HG03025 (cell line): ENCODE data around the gene CTAG1B.
"Not testable (repeated sequence)": the region's sequence is repeated elsewhere in the genome, so short reads cannot be mapped to it uniquely, and the experiment has no call there.

ENCODE experiments used
- ATAC-seq: cut with Tn5 transposase; IDR thresholded peaks from one replicate; pipeline ENCODE4 v1.9.1; 2021; ENCODE audit warnings: mild to moderate bottlenecking, moderate library complexity; ENCODE audit not compliant: unreplicated experiment, low FRiP score

Gene CTAG1B

GRCh38 chrX:154630949-154631348, 11.9 kb upstream of the CTAG1B start:
- ATAC-seq: not testable (repeated sequence)

- not testable (repeated sequence) for ATAC-seq
Observed at GRCh38 chrX:154628960-154629359, 9.9 kb upstream of the CTAG1B start.

GRCh38 chrX:154620767-154621414, 1.8 kb upstream of the CTAG1B start:
- ATAC-seq: not testable (repeated sequence)

GRCh38 chrX:154613586-154613985, 5.5 kb downstream of the CTAG1B start:
- ATAC-seq: not testable (repeated sequence)

DNA sequence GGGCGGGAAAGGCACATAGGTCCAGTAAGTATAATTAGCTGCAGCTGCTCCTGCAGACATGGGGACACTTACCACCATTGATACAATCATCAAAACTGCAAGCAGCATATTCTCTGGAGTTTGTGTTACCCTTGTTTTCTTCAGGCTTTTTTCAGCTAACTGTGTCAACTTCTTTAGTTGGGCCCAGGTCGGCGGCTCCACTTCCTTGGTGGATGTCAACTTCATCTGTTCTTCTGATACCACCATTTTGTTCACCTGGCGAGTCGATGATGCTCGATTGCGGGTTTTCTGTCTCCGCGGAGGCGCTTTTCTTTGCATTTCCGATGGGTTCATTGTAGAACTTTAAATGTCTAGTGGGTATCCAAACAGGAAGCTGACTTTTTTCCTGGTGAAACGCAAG, 7.9 kb downstream of the CTAG1B start:
- not testable (repeated sequence) for ATAC-seq

DNA sequence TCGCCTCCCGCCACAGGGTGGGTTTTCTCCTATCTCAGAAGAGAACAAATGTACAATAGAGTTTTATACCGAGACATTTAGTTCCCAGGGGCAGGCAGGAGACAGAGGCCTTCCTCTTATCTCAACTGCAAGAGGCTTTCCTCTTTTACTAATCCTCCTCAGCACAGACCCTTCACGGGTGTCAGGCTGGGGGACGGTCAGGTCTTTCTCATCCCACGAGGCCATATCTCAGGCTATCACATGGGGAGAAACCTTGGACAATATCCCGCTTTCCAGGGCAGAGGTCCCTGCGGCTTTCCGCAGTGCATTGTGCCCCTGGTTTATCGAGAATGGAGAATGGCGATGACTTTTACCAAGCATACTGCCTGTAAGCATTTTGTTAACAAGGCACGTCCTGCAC, 10.3 kb downstream of the CTAG1B start:
- not testable (repeated sequence) for ATAC-seq

DNA sequence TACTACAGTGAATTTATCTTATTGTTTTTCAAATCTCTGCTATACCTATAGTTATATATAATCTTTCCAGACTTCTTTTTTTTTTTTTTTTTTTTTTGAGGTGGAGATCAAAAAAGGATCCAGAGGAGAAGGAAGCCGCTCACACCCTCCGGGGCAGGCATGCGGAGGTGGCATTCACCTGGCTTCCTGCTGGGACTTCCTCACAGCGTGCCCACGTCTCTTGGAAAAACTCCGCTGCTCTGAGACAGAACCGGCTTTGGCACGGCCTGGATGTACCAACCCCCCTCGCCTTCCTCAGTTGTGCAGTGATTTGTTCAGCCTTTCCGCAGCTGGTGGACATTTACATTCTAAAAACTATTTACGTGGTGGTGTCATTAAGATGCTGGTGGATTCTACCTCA, 11.1 kb downstream of the CTAG1B start:
- ATAC-seq: not testable (repeated sequence)

DNA sequence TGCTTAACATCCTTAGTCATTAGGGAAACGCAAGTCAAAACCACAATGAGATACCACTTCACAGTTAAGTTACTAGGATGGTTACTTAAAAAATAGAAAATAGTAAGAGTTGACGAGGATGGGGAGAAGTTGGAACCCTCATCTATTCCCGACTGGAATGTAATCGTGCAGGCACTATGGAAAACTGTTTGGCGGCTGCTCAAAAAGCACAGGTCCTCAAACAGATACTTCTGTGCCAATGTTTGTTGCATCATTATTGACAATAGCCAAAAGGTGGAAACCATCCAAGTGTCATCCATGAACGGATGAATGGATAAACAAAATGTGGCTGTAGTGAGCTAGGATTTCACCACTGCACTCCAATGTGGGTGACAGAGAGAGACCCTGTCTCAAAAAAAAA, 11.7 kb downstream of the CTAG1B start:
- ATAC-seq: no peak

DNA sequence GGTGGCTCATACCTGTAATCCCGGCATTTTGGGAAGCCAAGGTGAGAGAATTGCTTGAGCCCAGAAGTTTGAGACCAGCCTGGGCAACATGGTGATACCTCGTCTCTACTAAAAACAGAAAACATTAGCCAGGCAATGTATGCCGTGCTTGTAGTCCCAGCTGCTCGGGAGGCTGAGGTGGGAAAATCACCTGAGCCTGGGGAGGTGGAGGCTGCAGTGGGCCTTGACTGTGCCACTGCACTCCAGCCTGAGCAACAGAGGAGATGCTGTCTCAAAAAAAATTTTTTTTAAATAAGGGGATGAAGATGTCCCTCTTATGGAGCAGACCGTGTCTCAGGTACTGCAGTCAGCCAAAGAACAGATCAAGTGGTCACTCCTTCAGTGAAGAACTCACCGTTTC, 13.5 kb downstream of the CTAG1B start:
- ATAC-seq: no peak

- ATAC-seq: no peak
Observed at GRCh38 chrX:154603438-154604430, 15.3 kb downstream of the CTAG1B start.

GRCh38 chrX:154602766-154603437, 16.2 kb downstream of the CTAG1B start:
- no peak for ATAC-seq

DNA sequence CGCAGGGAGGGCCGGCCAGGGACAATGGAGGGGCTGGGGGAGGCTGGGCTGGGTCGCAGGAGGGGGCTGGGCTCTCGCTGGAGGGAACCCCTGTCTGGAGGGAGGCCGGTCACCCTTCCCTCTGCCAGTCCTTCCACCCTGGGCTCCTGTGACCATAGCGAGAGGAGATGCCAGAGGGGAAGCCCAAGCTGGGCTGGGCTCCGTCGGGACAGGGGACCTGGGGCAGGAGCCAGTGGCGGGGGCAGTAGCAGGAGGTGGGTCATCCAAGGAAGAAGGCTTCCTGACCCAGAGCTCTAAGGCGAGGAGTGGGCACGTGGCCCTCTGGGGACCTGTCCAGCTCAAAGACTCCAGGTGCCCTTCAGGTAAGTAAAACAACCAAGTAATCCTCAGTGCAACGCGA, 16.9 kb downstream of the CTAG1B start:
- ATAC-seq: no peak

GRCh38 chrX:154600759-154601374, 18.2 kb downstream of the CTAG1B start:
- ATAC-seq: no peak

GRCh38 chrX:154599531-154599930, 19.6 kb downstream of the CTAG1B start:
- no peak for ATAC-seq

GRCh38 chrX:154598656-154599055, 20.4 kb downstream of the CTAG1B start:
- ATAC-seq: no peak

DNA sequence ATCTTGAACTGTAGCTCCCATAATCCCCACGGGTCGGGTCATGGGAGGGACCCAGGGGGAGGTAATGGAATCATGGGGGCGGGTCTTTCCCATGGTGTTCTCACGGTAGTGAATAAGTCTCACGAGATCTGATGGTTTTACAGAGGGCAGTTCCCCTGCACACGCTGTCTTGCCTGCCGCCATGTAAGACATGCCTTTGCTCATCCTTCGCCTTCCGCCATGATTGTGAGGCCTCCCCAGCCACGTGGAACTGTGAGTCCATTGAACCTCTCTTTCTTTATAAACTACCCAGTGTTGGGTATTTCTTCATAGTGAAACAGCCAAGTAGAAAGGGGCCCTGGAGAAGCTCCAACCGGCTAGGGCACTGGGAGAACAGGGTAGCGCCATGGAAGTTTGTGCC, 21.9 kb downstream of the CTAG1B start:
- no peak for ATAC-seq

GRCh38 chrX:154596290-154596929, 22.7 kb downstream of the CTAG1B start:
- no peak for ATAC-seq

DNA sequence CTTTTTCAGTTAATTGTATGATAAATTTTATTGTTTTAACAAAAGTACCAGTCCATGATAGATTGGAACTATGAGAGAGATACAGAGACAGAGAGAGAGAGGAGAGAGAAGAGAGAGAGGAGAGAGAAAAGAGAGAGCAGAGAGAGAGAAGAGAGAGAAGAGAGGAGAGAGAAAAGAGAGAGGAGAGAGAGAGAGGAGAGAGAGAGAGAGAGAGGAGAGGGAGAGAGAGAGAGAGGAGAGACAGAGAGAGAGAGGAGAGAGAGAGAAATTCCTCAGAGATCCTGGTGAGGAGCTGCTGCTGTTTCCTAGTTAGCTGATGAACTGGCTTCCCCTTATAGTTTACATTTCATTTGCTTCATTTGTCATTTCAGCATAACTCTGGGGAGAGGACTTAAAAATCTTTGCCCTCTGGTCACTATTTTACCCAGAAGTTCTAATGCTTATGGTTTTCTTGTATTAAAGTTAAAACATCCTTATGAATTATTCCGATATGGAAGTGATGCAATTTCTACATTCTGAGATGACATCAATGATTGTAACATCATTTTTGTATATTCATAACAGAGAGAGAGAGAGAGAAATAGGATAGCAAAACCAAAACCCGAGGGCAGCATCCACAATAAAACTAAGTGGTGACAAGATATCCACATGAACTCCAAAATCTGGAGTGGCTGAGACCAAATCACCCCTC, 23.4 kb downstream of the CTAG1B start:
- ATAC-seq: no peak

DNA sequence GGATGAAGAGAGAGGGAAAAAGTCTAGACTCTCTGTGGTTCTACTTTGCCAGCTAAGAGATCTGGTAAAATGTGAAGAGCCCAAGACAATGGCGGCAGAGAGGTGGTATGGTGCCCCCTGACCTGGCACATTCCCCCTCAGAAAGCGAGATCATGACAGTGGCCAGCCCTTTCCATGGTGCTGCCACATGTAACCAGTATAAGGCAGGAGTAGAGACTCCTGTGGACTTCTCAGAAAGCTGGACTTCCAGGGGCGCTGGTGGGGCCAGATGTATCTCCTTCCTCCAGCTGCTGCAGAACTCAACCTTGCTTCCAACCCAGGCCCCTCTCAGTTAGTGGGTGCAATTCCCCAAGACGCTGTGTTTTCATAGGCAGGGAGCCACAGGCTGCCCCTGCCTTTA, 24.6 kb downstream of the CTAG1B start:
- ATAC-seq: no peak

- ATAC-seq: no peak
Observed at GRCh38 chrX:154593201-154593600, 25.9 kb downstream of the CTAG1B start.
